GM18873 (cell line): ENCODE data around the gene KIF22.
"Not testable (repeated sequence)": the region's sequence is repeated elsewhere in the genome, so short reads cannot be mapped to it uniquely, and the experiment has no call there.

Experiments used
- ATAC-seq: cut with Tn5 transposase; IDR thresholded peaks from one replicate; pipeline ENCODE4 v1.9.1; 2021; ENCODE audit warnings: mild to moderate bottlenecking, moderate library complexity, moderate number of reproducible peaks; ENCODE audit not compliant: unreplicated experiment, low FRiP score

Gene KIF22

GRCh38 chr16:29833219-29833618 is 42.7 kb downstream of the KIF22 start:
- not testable (repeated sequence) for ATAC-seq

- no peak for ATAC-seq
These were observed 43.5 kb downstream of the KIF22 start for GRCh38 chr16:29834079-29834478.

GRCh38 chr16:29835926-29836325 is 45.4 kb downstream of the KIF22 start:
- no peak for ATAC-seq

GRCh38 chr16:29836623-29837022 is 46.1 kb downstream of the KIF22 start:
- no peak for ATAC-seq

GRCh38 chr16:29837841-29838240 is 47.3 kb downstream of the KIF22 start:
- no peak for ATAC-seq

GRCh38 chr16:29839822-29840221 is 49.3 kb downstream of the KIF22 start:
- ATAC-seq: no peak

- ATAC-seq: no peak
These were observed 49.7 kb downstream of the KIF22 start for GRCh38 chr16:29840240-29840639.

GRCh38 chr16:29841631-29842030 is 51.1 kb downstream of the KIF22 start:
- no peak for ATAC-seq

GRCh38 chr16:29842732-29843346 is 52.3 kb downstream of the KIF22 start:
- no peak for ATAC-seq

GRCh38 chr16:29843931-29844330 is 53.4 kb downstream of the KIF22 start:
- no peak for ATAC-seq

GRCh38 chr16:29844575-29845331 is 54.2 kb downstream of the KIF22 start:
- ATAC-seq: no peak

- ATAC-seq: no peak
These were observed 55.1 kb downstream of the KIF22 start for GRCh38 chr16:29845656-29846055.

- ATAC-seq: no peak
These were observed 58.1 kb downstream of the KIF22 start for GRCh38 chr16:29848420-29849297.

GRCh38 chr16:29849505-29849904 is 59.0 kb downstream of the KIF22 start:
- ATAC-seq: no peak

GRCh38 chr16:29850998-29851397 is 60.4 kb downstream of the KIF22 start:
- ATAC-seq: no peak

GRCh38 chr16:29852654-29853053 is 62.1 kb downstream of the KIF22 start:
- ATAC-seq: no peak

GRCh38 chr16:29854520-29855100 is 64.1 kb downstream of the KIF22 start:
- no peak for ATAC-seq
